Measurements from ENCODE around the gene ATP8A2. TPM values are rescaled to one million over a fixed set of nuclear protein-coding genes. Genes with fewer than 3 reads are reported as not detected.

ATP8A2 gene
- total and polyA plus RNA-seq, 9 of the 15 experiments (the other 6 are each of a cell fraction or from before 2014, with no cell fraction given): under 0.01 to 0.33 (median 0.06) TPM; not detected in 4

DNA sequence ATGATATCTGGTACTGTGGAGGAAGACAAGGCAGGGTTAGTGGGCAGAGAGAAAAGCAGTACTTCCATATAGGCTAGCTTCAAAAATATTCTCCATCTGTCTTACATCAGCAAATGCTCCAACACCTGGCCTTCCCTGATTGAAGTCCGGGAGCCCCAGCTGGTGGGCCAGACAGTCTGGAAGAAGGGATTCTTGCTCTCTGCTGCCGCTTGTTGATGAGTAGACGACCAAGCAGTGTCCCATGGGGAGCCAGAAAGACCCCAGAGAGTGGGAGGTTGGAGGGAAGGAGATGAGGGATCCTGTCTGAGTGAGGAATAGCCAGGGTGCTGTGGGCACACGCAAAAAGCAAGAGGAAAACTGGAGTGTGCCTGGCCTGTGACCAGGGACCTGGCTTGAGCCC, 95.1 kb downstream of the ATP8A2 start:
- Histone ChIP-seq H3K27me3 (ENCODE audit: control insufficient read depth in 2 of 2, insufficient read depth in 2 of 2, low read length in 2 of 2) (0 out of 5 replicates have a peak, but pooled peaks cover 0 to 6% of the 10 kb centered on the region in 2 experiments), H3K36me3 (ENCODE audit: control insufficient read depth, insufficient read depth, low read length) (no peaks in the 10 kb centered on the region), H3K9ac (ENCODE audit: insufficient read depth in 1 of 2, low read depth in 2 of 2, low read length in 2 of 2) (no peak overlapping the region), H3K4me3 (no peak overlapping the region), H4K20me1 (replicated peaks; ENCODE audit: control insufficient read depth, insufficient read depth, low read length) (no peaks in the 10 kb centered on the region), H3K27ac (ENCODE audit: extremely low read depth, low read depth, low read length) (no peak overlapping the region), H3K9me3 (replicated peaks; ENCODE audit: control insufficient read depth, insufficient read depth, low read depth, low read length) (no peaks in the 10 kb centered on the region), H3K9me1 (ENCODE audit: control insufficient read depth, insufficient read depth, low read length) (peaks cover 2% of the 10 kb centered on the region), H3K4me2 (ENCODE audit: insufficient read depth, low read length) (no peak overlapping the region), H3K4me1 (replicated peaks in 1 of 2; ENCODE audit: control insufficient read depth in 2 of 2, insufficient read depth in 2 of 2, low read length in 2 of 2) (peaks cover 0 to 11% of the 10 kb centered on the region in 2 experiments; a peak in 2 of 5 replicates), H3K79me2 (ENCODE audit: control insufficient read depth, insufficient read depth, low read length) (no peaks in the 10 kb centered on the region), H2AFZ (ENCODE audit: low read depth, low read length) (no peak overlapping the region)
- ChIA-PET CTCF (ENCODE audit: low intra/inter-chr PET ratio) (no interaction called here), POLR2A (no interaction called here)
- 0% methylated on average over 2 of the region's 4 CpGs for WGBS (ENCODE audit: insufficient coverage, low coverage, missing lambda C conversion rate)
- no TSS peak for BruUV-seq (replicated peaks)
- in situ Hi-C loops (cut with MboI): no loop called here
- FAIRE-seq: no peak
- no peak for DNase-seq (ENCODE audit: extremely low read depth in 1 of 4, low spot score in 3 of 4)
- peak; percentile 34; the same call in 2 of the 3 replicates for ATAC-seq
- intact Hi-C loops (cut with micrococcal nuclease): no loop called here
- TF ChIP-seq MTA3 (IDR thresholded peaks at IDR 0.05; ENCODE audit: borderline replicate concordance) (no peak), FOXJ3 (CRISPR knock-in tag; IDR thresholded peaks at IDR 0.05) (no peak), CXXC5 (CRISPR knock-in tag; IDR thresholded peaks at IDR 0.05) (no peak), PHF21A (IDR thresholded peaks at IDR 0.05; ENCODE audit: borderline replicate concordance, low read depth) (no peak), RAD21 (CRISPR knock-in tag; conservative IDR thresholded peaks at IDR 0.05 in 1 of 2, IDR thresholded peaks at IDR 0.05 in 1 of 2) (peak in 1 of 2 experiments; percentile 14; a peak in 1 of 4 replicates), NFATC3 (IDR thresholded peaks at IDR 0.05) (no peak), TSC22D4 (tag; IDR thresholded peaks at IDR 0.05) (no peak)
- TF ChIP-seq, protein P1, sequence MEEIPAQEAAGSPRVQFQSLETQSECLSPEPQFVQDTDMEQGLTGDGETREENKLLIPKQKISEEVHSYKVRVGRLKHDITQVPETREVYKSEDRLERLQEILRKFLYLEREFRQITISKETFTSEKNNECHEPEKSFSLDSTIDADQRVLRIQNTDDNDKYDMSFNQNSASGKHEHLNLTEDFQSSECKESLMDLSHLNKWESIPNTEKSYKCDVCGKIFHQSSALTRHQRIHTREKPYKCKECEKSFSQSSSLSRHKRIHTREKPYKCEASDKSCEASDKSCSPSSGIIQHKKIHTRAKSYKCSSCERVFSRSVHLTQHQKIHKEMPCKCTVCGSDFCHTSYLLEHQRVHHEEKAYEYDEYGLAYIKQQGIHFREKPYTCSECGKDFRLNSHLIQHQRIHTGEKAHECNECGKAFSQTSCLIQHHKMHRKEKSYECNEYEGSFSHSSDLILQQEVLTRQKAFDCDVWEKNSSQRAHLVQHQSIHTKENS (CRISPR knock-in tag; IDR thresholded peaks at IDR 0.05): no peak
- TF ChIP-seq, protein P2, sequence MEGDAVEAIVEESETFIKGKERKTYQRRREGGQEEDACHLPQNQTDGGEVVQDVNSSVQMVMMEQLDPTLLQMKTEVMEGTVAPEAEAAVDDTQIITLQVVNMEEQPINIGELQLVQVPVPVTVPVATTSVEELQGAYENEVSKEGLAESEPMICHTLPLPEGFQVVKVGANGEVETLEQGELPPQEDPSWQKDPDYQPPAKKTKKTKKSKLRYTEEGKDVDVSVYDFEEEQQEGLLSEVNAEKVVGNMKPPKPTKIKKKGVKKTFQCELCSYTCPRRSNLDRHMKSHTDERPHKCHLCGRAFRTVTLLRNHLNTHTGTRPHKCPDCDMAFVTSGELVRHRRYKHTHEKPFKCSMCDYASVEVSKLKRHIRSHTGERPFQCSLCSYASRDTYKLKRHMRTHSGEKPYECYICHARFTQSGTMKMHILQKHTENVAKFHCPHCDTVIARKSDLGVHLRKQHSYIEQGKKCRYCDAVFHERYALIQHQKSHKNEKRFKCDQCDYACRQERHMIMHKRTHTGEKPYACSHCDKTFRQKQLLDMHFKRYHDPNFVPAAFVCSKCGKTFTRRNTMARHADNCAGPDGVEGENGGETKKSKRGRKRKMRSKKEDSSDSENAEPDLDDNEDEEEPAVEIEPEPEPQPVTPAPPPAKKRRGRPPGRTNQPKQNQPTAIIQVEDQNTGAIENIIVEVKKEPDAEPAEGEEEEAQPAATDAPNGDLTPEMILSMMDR (IDR thresholded peaks at IDR 0.05 in 2 of 3, conservative IDR thresholded peaks at IDR 0.05 in 1 of 3; ENCODE audit: insufficient read depth in 2 of 3, low read depth in 1 of 3, low read length in 3 of 3): peak in 2 of 3 experiments; percentile 14 to 19; a peak in 2 of 6 replicates

Measured in K562 (cell line).